A549 (cell line): ENCODE measurements around the gene BBLN. TPM values are rescaled to one million over a fixed set of nuclear protein-coding genes. Genes with fewer than 3 reads are reported as not detected.

Experiments used
- ATAC-seq, 2 experiments: fragments of 200-7000 bp in 1 of 2; fragments of >200 bp in 1 of 2; cut with Nextera tagmentation in 1 of 2; cut with Tn5 transposase in 1 of 2; 3 replicates each; pipeline versions ENCODE4 v1.8.0 to v1.9.1; 2018 to 2020; ENCODE audit warnings: mild to moderate bottlenecking in 1 of 2, moderate library complexity in 1 of 2
- CTCF ChIA-PET: fragments of 300-600 bp; sonication (Branson Sonifier 250); formaldehyde crosslinking; extraction: SDS; loops from one replicate; lab custom pipeline; 2021; ENCODE audit warnings: antibody characterized with exemption, inconsistent platforms; lab: Yijun Ruan, JAX
- POLR2A ChIA-PET: fragments of 350-600 bp; formaldehyde crosslinking; extraction: SDS; loops from one replicate; lab custom pipeline; 2021; ENCODE audit warnings: antibody characterized with exemption, inconsistent platforms; lab: Yijun Ruan, JAX
- DNase-seq, 2 experiments: peaks; one replicate each; pipeline versions ENCODE4 v3.0.0 to v3.0.0-alpha.2; 2011 to 2016; ENCODE audit warnings: low read depth in 1 of 2, low spot score in 1 of 2
- FAIRE-seq: peaks from 2 replicates; lab custom pipeline; 2011; peaks lifted over from hg19 to GRCh38; lab: Jason Lieb, UNC
- H3K27ac ChIP-seq, 2 experiments: fragments of >200 bp; sonication (Bioruptor Twin); formaldehyde crosslinking; 3 replicates each; pipeline ENCODE4 v1.5.1; 2016 to 2017
- H3K4me1 ChIP-seq: fragments of >200 bp; sonication (Bioruptor Twin); formaldehyde crosslinking; 3 replicates; pipeline ENCODE4 v1.6.1; 2016
- H3K4me2 ChIP-seq: fragments of >200 bp; sonication (Bioruptor Twin); formaldehyde crosslinking; 3 replicates; pipeline ENCODE4 v1.6.1; 2016
- H3K4me3 ChIP-seq: fragments of >200 bp; sonication (Bioruptor Twin); formaldehyde crosslinking; 3 replicates; pipeline ENCODE4 v1.5.1; 2016
- H3K9me3 ChIP-seq: fragments of >200 bp; sonication (Bioruptor Twin); formaldehyde crosslinking; 3 replicates; pipeline ENCODE4 v1.6.1; 2016
- CBX8 ChIP-seq: fragments of 200-600 bp; sonication (generic); IDR thresholded peaks from 2 replicates; pipeline ENCODE4 v1.6.1; 2016
- CEBPB ChIP-seq, 2 experiments: fragments of >200 bp in 1 of 2; sonication (Bioruptor Twin) in 1 of 2; formaldehyde crosslinking in 1 of 2; IDR thresholded peaks; 2 replicates each; pipeline ENCODE4 v1.6.1; 2012 to 2016
- CHD4 ChIP-seq: fragments of 200-600 bp; sonication (generic); IDR thresholded peaks from 2 replicates; pipeline ENCODE4 v1.6.1; 2016; ENCODE audit warnings: antibody characterized with exemption, mild to moderate bottlenecking, borderline replicate concordance
- EHMT2 ChIP-seq: fragments of 200-600 bp; sonication (generic); IDR thresholded peaks from 2 replicates; pipeline ENCODE4 v1.6.1; 2016; ENCODE audit warnings: antibody characterized with exemption, low read depth, mild to moderate bottlenecking, moderate library complexity
- EP300 ChIP-seq, 2 experiments: fragments of >200 bp; sonication (Bioruptor Twin); formaldehyde crosslinking; IDR thresholded peaks; 2 replicates in 1 of 2; 3 replicates in 1 of 2; pipeline ENCODE4 v1.6.1; 2016 to 2017
- ESRRA ChIP-seq: fragments of 150-350 bp; IDR thresholded peaks from 2 replicates; pipeline ENCODE4 v1.6.1; 2014; ENCODE audit warnings: mild to moderate bottlenecking, low read length, borderline replicate concordance
- FOXS1 ChIP-seq: fragments of 250-450 bp; sonication (Bioruptor Pico); IDR thresholded peaks from 2 replicates; pipeline ENCODE4 v1.5.0; 2020; ENCODE audit warnings: mild to moderate bottlenecking, moderate library complexity
- HOXA7 ChIP-seq: fragments of 250-450 bp; sonication (Bioruptor Pico); IDR thresholded peaks from 2 replicates; pipeline ENCODE4 v1.5.0; 2020; ENCODE audit warnings: mild to moderate bottlenecking, moderate library complexity
- JUN ChIP-seq, 2 experiments: fragments of >200 bp; sonication (Bioruptor Twin); formaldehyde crosslinking; IDR thresholded peaks; 2 replicates in 1 of 2; 3 replicates in 1 of 2; pipeline ENCODE4 v1.6.1; 2016 to 2017
- KDM1A ChIP-seq: fragments of 200-600 bp; sonication (generic); IDR thresholded peaks from 2 replicates; pipeline ENCODE4 v1.6.1; 2016; ENCODE audit warnings: low read depth, mild to moderate bottlenecking
- PHF8 ChIP-seq: fragments of 200-600 bp; sonication (generic); IDR thresholded peaks from 2 replicates; pipeline ENCODE4 v1.6.1; 2016; ENCODE audit warnings: low read depth, mild to moderate bottlenecking, antibody characterized with exemption, moderate library complexity, borderline replicate concordance
- SMC3 ChIP-seq: fragments of >200 bp; sonication (Bioruptor Twin); formaldehyde crosslinking; IDR thresholded peaks from 3 replicates; pipeline ENCODE4 v1.6.1; 2018; ENCODE audit warnings: inconsistent platforms
- TFCP2L1 ChIP-seq: fragments of 250-450 bp; sonication (Bioruptor Pico); IDR thresholded peaks from 2 replicates; pipeline ENCODE4 v1.5.0; 2021; ENCODE audit warnings: mild to moderate bottlenecking
- ZFP36 ChIP-seq: fragments of 450-650 bp; IDR thresholded peaks from 2 replicates; pipeline ENCODE4 v1.6.1; 2014; ENCODE audit warnings: borderline replicate concordance; ENCODE audit not compliant: partially characterized antibody
- WGBS: methylation state at CpG from one replicate; pipeline ENCODE4 v1.1.6; 2017; ENCODE audit errors: missing lambda C conversion rate; 5-methylcytosine and 5-hydroxymethylcytosine counted together
- polyA plus RNA-seq, 4 experiments: library from polyadenylated mRNA; depleted of rRNA in 3 of 4; stranded (reverse); fragments of >200 nt; fragmentation: RNase III in 1 of 4; extraction: RNeasy Plus Mini Kit Qiagen cat#74134 plus additional on column Dnase treatment in 1 of 4; gene quantifications; 2 replicates in 3 of 4; 3 replicates in 1 of 4; pipeline ENCODE4 v1.2.3, GENCODE V29; 2011 to 2017
- TF ChIP-seq, protein P1 (sequence below): fragments of 250-450 bp; sonication (Bioruptor Pico); IDR thresholded peaks from 2 replicates; pipeline ENCODE4 v1.5.0; 2021; ENCODE audit warnings: mild to moderate bottlenecking, moderate library complexity, borderline replicate concordance
- TF ChIP-seq, protein P2 (sequence below): fragments of 250-450 bp; sonication (Bioruptor Pico); IDR thresholded peaks from 2 replicates; pipeline ENCODE4 v1.5.0; 2020; ENCODE audit warnings: low read depth, mild to moderate bottlenecking, moderate library complexity
- TF ChIP-seq, protein P3 (sequence below): fragments of 450-650 bp; IDR thresholded peaks from 2 replicates; pipeline ENCODE4 v1.6.1; 2014; ENCODE audit warnings: antibody characterized with exemption
- TF ChIP-seq, protein P4 (sequence below): IDR thresholded peaks from 2 replicates; pipeline ENCODE4 v1.6.1; 2012
- TF ChIP-seq, protein P5 (sequence below): fragments of 200-600 bp; sonication (generic); IDR thresholded peaks from 2 replicates; pipeline ENCODE4 v1.6.1; 2016; ENCODE audit warnings: antibody characterized with exemption, mild to moderate bottlenecking, moderate library complexity
- TF ChIP-seq, protein P6 (sequence below): fragments of >200 bp; sonication (Bioruptor Twin); formaldehyde crosslinking; IDR thresholded peaks from 3 replicates; pipeline ENCODE4 v1.6.1; 2016
- TF ChIP-seq, protein P7 (sequence below): fragments of >200 bp; sonication (Bioruptor Twin); formaldehyde crosslinking; IDR thresholded peaks from 2 replicates; pipeline ENCODE4 v1.6.1; 2016

Gene BBLN
- polyA plus RNA-seq, 2 of the 4 experiments (the other 2 are of a cell fraction): 23.8 to 28.1 TPM

DNA sequence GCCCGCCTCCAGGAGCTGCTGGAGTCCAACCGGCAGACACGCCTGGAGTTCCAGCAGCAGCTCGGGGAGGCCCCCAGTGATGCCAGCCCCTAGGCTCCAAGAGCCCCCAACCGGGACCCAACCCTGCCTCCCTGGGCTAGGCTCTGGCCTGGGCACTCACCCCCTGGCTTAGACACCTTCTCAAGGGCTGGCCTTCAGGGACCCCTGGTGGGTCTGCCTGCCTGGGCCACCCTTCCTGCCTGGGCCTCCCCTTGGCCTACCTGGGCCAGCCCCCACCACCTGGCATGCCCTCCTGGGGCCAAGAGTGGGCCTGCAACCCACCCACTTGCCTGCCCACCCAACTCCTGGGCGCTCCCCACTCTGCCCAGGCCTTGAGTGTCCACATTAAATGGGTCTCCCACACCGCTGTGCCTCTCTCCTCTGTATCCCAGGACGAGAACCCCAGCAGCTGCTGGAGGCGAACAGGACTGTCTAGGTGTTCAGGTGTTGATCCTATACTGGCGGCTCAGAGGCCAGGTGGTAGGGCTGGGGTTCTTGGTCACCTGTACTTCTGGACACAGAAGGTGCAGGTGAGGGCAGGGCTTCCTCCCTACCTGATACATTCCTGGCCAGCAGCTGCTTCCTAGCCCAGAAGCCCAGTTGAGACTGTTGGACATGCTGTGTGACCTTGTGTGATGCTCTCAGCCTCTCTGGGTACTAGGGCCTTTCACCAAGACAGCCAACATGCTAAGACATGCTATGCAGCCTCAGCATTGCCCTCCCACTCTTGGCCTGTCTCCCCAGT, 3.6 kb downstream of the BBLN start:
- H3K9me3 ChIP-seq: no peaks in the 10 kb centered on the region
- 94% methylated on average over 9 of the region's 10 CpGs for WGBS
- H3K4me1 ChIP-seq: peaks cover 11% of the 10 kb centered on the region; the same call in 1 of the 3 replicates
- no peak overlapping the region for H3K27ac ChIP-seq
- POLR2A ChIA-PET: no interaction called here
- FAIRE-seq (no peak), ATAC-seq (no peak), DNase-seq (no peak)
- TF ChIP-seq ZFP36: peak; percentile 17
- no peak for TF ChIP-seq TFCP2L1 (CRISPR knock-in tag)
- H3K4me2 ChIP-seq: no peak overlapping the region
- CTCF ChIA-PET: interaction anchor here (0.9 to 1.4 kb wide), 3 partner anchors 11 to 17 kb away, joined by 3 read pairs; no protein-coding TSS in a partner anchor
- no peak overlapping the region for H3K4me3 ChIP-seq

DNA sequence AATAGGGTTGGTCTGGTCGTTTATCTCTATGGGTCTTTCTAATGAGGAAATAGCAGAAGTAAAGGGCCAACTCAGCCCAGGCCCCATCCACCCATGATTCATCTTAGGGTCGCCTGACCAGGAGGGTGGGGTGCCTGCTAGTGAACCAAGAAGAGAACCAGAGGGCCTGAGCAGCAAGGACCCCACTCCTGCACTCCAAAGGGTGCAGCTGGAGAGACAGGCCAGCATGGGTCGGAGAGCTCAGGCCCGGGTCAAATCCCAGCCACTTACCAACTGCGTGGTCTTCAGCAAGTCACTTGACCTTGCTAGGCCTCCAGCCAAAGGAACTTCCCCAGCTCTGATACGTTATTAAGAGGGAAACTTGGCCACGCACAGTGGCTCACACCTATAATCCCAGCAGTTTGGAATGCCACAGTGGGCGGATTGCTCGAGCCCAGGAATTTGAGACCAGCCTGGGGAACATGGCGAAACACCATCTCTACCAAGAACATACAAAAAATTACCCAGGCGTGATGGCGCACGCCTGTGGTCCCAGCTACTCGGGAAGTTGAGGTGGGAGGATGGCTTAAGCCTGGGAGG, 4.3 kb downstream of the BBLN start:
- 80% methylated on average over 11 of the region's 14 CpGs for WGBS
- H3K4me2 ChIP-seq: no peak overlapping the region
- peaks cover 7% of the 10 kb centered on the region; the same call in 1 of the 3 replicates for H3K4me1 ChIP-seq
- H3K4me3 ChIP-seq: no peak overlapping the region
- ChIA-PET CTCF (interaction anchor here (0.9 to 1.7 kb wide), 7 partner anchors 12 to 47 kb away, joined by 3 to 5 read pairs (median 3); no protein-coding TSS in a partner anchor), POLR2A (no interaction called here)
- no peak for DNase-seq
- H3K9me3 ChIP-seq: no peaks in the 10 kb centered on the region
- ATAC-seq: no peak
- TF ChIP-seq CBX8 (no peak), JUN (IDR thresholded peaks at IDR 0.05) (no peak), PHF8 (no peak), CEBPB (IDR thresholded peaks at IDR 0.05) (no peak), EHMT2 (no peak), ESRRA (no peak), CHD4 (no peak), HOXA7 (CRISPR knock-in tag) (no peak), KDM1A (no peak), SMC3 (no peak), EP300 (IDR thresholded peaks at IDR 0.05) (no peak), FOXS1 (CRISPR knock-in tag) (no peak)
- TF ChIP-seq, protein P1, sequence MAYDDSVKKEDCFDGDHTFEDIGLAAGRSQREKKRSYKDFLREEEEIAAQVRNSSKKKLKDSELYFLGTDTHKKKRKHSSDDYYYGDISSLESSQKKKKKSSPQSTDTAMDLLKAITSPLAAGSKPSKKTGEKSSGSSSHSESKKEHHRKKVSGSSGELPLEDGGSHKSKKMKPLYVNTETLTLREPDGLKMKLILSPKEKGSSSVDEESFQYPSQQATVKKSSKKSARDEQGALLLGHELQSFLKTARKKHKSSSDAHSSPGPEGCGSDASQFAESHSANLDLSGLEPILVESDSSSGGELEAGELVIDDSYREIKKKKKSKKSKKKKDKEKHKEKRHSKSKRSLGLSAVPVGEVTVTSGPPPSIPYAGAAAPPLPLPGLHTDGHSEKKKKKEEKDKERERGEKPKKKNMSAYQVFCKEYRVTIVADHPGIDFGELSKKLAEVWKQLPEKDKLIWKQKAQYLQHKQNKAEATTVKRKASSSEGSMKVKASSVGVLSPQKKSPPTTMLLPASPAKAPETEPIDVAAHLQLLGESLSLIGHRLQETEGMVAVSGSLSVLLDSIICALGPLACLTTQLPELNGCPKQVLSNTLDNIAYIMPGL (CRISPR knock-in tag): no peak
- TF ChIP-seq, protein P2, sequence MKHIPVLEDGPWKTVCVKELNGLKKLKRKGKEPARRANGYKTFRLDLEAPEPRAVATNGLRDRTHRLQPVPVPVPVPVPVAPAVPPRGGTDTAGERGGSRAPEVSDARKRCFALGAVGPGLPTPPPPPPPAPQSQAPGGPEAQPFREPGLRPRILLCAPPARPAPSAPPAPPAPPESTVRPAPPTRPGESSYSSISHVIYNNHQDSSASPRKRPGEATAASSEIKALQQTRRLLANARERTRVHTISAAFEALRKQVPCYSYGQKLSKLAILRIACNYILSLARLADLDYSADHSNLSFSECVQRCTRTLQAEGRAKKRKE: no peak
- TF ChIP-seq, protein P3, sequence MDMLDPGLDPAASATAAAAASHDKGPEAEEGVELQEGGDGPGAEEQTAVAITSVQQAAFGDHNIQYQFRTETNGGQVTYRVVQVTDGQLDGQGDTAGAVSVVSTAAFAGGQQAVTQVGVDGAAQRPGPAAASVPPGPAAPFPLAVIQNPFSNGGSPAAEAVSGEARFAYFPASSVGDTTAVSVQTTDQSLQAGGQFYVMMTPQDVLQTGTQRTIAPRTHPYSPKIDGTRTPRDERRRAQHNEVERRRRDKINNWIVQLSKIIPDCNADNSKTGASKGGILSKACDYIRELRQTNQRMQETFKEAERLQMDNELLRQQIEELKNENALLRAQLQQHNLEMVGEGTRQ: no peak
- TF ChIP-seq, protein P4, sequence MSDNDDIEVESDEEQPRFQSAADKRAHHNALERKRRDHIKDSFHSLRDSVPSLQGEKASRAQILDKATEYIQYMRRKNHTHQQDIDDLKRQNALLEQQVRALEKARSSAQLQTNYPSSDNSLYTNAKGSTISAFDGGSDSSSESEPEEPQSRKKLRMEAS: no peak
- TF ChIP-seq, protein P5, sequence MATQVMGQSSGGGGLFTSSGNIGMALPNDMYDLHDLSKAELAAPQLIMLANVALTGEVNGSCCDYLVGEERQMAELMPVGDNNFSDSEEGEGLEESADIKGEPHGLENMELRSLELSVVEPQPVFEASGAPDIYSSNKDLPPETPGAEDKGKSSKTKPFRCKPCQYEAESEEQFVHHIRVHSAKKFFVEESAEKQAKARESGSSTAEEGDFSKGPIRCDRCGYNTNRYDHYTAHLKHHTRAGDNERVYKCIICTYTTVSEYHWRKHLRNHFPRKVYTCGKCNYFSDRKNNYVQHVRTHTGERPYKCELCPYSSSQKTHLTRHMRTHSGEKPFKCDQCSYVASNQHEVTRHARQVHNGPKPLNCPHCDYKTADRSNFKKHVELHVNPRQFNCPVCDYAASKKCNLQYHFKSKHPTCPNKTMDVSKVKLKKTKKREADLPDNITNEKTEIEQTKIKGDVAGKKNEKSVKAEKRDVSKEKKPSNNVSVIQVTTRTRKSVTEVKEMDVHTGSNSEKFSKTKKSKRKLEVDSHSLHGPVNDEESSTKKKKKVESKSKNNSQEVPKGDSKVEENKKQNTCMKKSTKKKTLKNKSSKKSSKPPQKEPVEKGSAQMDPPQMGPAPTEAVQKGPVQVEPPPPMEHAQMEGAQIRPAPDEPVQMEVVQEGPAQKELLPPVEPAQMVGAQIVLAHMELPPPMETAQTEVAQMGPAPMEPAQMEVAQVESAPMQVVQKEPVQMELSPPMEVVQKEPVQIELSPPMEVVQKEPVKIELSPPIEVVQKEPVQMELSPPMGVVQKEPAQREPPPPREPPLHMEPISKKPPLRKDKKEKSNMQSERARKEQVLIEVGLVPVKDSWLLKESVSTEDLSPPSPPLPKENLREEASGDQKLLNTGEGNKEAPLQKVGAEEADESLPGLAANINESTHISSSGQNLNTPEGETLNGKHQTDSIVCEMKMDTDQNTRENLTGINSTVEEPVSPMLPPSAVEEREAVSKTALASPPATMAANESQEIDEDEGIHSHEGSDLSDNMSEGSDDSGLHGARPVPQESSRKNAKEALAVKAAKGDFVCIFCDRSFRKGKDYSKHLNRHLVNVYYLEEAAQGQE: no peak
- TF ChIP-seq, protein P6, sequence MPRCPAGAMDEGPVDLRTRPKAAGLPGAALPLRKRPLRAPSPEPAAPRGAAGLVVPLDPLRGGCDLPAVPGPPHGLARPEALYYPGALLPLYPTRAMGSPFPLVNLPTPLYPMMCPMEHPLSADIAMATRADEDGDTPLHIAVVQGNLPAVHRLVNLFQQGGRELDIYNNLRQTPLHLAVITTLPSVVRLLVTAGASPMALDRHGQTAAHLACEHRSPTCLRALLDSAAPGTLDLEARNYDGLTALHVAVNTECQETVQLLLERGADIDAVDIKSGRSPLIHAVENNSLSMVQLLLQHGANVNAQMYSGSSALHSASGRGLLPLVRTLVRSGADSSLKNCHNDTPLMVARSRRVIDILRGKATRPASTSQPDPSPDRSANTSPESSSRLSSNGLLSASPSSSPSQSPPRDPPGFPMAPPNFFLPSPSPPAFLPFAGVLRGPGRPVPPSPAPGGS: no peak
- TF ChIP-seq, protein P7, sequence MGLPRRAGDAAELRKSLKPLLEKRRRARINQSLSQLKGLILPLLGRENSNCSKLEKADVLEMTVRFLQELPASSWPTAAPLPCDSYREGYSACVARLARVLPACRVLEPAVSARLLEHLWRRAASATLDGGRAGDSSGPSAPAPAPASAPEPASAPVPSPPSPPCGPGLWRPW: no peak
- H3K27ac ChIP-seq: no peak overlapping the region
- no peak for FAIRE-seq
